ENCODE results near the gene LRCH1. TPM values are rescaled to one million over a fixed set of nuclear protein-coding genes. Genes with fewer than 3 reads are reported as not detected.
A peak's percentile ranks its signal among the peaks of the same experiment; 100 is the strongest.

LRCH1 gene
- total RNA-seq, 4 donors from 2014 or later, result 42.7 to 66.0 (median 53.1) TPM

GRCh38 chr13:46778890-46779289 lies 225.9 kb downstream of the LRCH1 start:
- intact Hi-C loops (cut with DNase I), result no loop called here
- no peaks in the 10 kb centered on the region for H3K9me3 ChIP-seq
- H3K36me3 ChIP-seq, result peaks cover 5 to 90% (median 52%) of the 10 kb centered on the region in 4 donors
- H3K4me3 ChIP-seq, result no peak overlapping the region
- peaks cover 0 to 46% (median 39%) of the 10 kb centered on the region in 4 donors for H3K4me1 ChIP-seq
- TF ChIP-seq POLR2AphosphoS5 (IDR thresholded peaks at IDR 0.05) (no peak), EP300 (IDR thresholded peaks at IDR 0.05) (no peak), POLR2A (IDR thresholded peaks at IDR 0.05; ENCODE audit: low read depth) (no peak), CTCF (IDR thresholded peaks at IDR 0.05) (no peak)
- 83% methylated on average over 2 of the region's 2 CpGs for WGBS
- DNase-seq (ENCODE audit: extremely low spot score), result no peak
- H3K27ac ChIP-seq (replicated peaks in 1 of 4), result no peak overlapping the region
- no peaks in the 10 kb centered on the region for H3K27me3 ChIP-seq

DNA sequence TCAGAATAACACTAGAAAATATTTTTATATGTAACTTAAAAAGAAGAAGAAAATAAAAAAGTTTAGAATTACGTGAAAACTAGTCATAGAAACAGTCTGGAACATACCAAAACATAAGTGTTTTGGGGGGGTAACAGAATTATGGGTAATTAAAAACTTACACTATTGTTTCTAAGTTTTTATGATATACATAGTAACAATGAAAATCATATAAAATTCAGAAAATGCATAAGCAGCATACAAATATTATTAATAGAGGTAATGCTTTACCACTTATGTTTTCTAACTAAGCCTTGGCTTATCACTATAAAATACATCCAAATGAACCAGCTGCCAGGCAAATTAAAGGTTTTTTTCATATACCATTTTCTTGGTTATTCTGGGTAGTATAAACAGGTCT lies 229.1 kb downstream of the LRCH1 start:
- Histone ChIP-seq H3K27ac (replicated peaks in 1 of 4) (no peak overlapping the region), H3K4me1 (peaks cover 0 to 21% (median 16%) of the 10 kb centered on the region in 4 donors), H3K9me3 (no peaks in the 10 kb centered on the region), H3K4me3 (no peak overlapping the region), H3K36me3 (peaks cover 20 to 98% (median 68%) of the 10 kb centered on the region in 4 donors), H3K27me3 (no peaks in the 10 kb centered on the region)
- no peak for TF ChIP-seq EP300 (IDR thresholded peaks at IDR 0.05)
- DNase-seq (ENCODE audit: extremely low spot score), result no peak
- intact Hi-C loops (cut with DNase I), result no loop called here
- WGBS, result 88% methylated on average over 1 of the region's 1 CpG

DNA sequence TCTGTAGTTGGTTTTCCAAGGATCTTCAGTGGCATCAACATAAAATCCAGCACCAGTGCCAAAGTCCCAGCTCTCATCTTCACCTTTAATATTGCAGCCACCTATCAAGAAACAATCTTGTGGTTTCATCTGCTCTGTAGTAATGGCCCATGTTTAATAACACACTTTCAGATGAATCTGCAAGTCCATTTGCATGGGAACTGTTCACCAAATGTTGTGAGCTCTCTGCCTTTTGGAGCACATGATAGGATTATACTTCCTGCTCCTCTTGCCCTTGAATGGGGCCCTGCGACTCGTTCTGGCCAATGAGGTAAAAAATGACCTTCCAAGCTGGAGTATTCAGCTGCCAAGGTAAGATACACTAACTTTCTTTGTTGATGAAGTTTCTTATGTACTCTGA lies 229.7 kb downstream of the LRCH1 start:
- DNase-seq (ENCODE audit: extremely low spot score), result no peak
- H3K4me3 ChIP-seq, result no peak overlapping the region
- no peak overlapping the region for H3K27ac ChIP-seq (replicated peaks in 1 of 4)
- H3K27me3 ChIP-seq, result no peaks in the 10 kb centered on the region
- H3K36me3 ChIP-seq, result peaks cover 15 to 94% (median 68%) of the 10 kb centered on the region in 4 donors
- intact Hi-C loops (cut with DNase I), result no loop called here
- 57% methylated on average over 2 of the region's 2 CpGs for WGBS
- no peak for TF ChIP-seq POLR2AphosphoS5 (IDR thresholded peaks at IDR 0.05)
- no peak for TF ChIP-seq EP300 (IDR thresholded peaks at IDR 0.05)
- no peak for TF ChIP-seq CTCF (IDR thresholded peaks at IDR 0.05)
- no peak for TF ChIP-seq POLR2A (IDR thresholded peaks at IDR 0.05; ENCODE audit: low read depth)
- no peaks in the 10 kb centered on the region for H3K9me3 ChIP-seq
- H3K4me1 ChIP-seq, result peaks cover 0 to 17% (median 12%) of the 10 kb centered on the region in 4 donors

DNA sequence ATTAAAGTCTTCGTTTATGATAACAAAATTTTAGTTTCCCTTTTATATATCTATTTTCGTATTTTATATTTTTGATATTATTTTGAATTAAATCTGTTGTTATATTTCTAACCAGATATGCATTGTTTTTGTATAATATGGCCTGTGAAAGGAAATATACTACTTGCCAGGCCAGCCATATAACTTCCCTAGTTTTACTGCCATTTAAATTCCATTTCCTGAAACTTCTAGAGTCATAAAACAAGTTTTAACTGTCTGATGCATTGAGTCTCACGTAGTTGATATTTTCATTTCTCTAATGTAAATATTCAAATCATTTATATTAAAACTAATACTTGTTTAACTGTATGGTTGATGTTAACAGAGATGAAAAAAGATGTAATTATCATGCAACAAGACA lies 230.5 kb downstream of the LRCH1 start:
- WGBS, result 92% methylated on average over 3 of the region's 3 CpGs
- intact Hi-C loops (cut with DNase I), result no loop called here
- peaks cover 15 to 97% (median 68%) of the 10 kb centered on the region in 4 donors for H3K36me3 ChIP-seq

DNA sequence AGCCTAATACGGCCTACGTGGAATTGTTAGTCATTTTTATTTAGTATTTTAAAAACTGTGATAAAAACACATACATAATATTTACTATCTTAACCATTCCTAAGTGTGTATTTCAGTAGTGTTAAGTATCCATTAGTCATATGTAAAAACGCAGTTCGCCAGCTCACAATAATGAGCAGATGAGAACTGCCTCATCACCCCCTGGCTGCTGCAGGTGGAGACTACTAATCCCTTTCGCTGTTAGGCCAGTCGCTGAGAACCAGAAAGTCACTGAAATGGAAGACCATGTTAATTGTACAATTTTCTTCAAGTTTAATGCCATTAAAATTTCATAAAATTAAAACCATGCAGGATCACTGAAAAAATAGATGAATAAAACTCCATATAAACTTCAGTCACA lies 242.4 kb downstream of the LRCH1 start:
- H3K4me1 ChIP-seq, result peaks cover 26 to 42% (median 38%) of the 10 kb centered on the region in 4 donors
- no peaks in the 10 kb centered on the region for H3K9me3 ChIP-seq
- intact Hi-C loops (cut with DNase I), result loop anchor here (5.0 kb wide), 1 partner anchor 243 kb away; the partner anchor contains the start of gene LRCH1
- H3K4me3 ChIP-seq, result no peak overlapping the region
- TF ChIP-seq POLR2AphosphoS5 (IDR thresholded peaks at IDR 0.05) (no peak), POLR2A (IDR thresholded peaks at IDR 0.05; ENCODE audit: low read depth) (no peak), EP300 (IDR thresholded peaks at IDR 0.05) (no peak), CTCF (IDR thresholded peaks at IDR 0.05) (no peak)
- no peaks in the 10 kb centered on the region for H3K27me3 ChIP-seq
- no peak for DNase-seq (ENCODE audit: extremely low spot score)
- 87% methylated on average over 6 of the region's 6 CpGs for WGBS
- H3K27ac ChIP-seq (replicated peaks in 1 of 4), result peak overlapping the region in 1 of 4 donors; percentile 95
- peaks cover 7 to 13% (median 11%) of the 10 kb centered on the region in 4 donors for H3K36me3 ChIP-seq

More for the DNA sequence above, 230.5 kb downstream of the LRCH1 start:
- Histone ChIP-seq H3K4me3 (no peak overlapping the region), H3K27ac (replicated peaks in 1 of 4) (no peak overlapping the region), H3K9me3 (no peaks in the 10 kb centered on the region), H3K27me3 (no peaks in the 10 kb centered on the region), H3K4me1 (peaks cover 0 to 12% (median 8%) of the 10 kb centered on the region in 4 donors)
- no peak for DNase-seq (ENCODE audit: extremely low spot score)
- TF ChIP-seq EP300 (IDR thresholded peaks at IDR 0.05), result no peak
- no peak for TF ChIP-seq POLR2AphosphoS5 (IDR thresholded peaks at IDR 0.05)
- no peak for TF ChIP-seq CTCF (IDR thresholded peaks at IDR 0.05)
- no peak for TF ChIP-seq POLR2A (IDR thresholded peaks at IDR 0.05; ENCODE audit: low read depth)

Measured in esophagus muscularis mucosa (tissue), 4 donors.